ENCODE data around the gene ZNF473.
"Not testable (repeated sequence)": the region's sequence is repeated elsewhere in the genome, so short reads cannot be mapped to it uniquely, and the experiment has no call there.

The ZNF473 gene

GRCh38 chr19:50047671-50048070, 21.9 kb downstream of the ZNF473 start:
- no peak for DNase-seq (ENCODE audit: low read depth in 1 of 2, low spot score in 1 of 2)

- peak; percentile 62 to 76 for DNase-seq (ENCODE audit: low read depth in 1 of 2, low spot score in 1 of 2)
Measured at GRCh38 chr19:50050406-50051227, 24.8 kb downstream of the ZNF473 start.

DNA sequence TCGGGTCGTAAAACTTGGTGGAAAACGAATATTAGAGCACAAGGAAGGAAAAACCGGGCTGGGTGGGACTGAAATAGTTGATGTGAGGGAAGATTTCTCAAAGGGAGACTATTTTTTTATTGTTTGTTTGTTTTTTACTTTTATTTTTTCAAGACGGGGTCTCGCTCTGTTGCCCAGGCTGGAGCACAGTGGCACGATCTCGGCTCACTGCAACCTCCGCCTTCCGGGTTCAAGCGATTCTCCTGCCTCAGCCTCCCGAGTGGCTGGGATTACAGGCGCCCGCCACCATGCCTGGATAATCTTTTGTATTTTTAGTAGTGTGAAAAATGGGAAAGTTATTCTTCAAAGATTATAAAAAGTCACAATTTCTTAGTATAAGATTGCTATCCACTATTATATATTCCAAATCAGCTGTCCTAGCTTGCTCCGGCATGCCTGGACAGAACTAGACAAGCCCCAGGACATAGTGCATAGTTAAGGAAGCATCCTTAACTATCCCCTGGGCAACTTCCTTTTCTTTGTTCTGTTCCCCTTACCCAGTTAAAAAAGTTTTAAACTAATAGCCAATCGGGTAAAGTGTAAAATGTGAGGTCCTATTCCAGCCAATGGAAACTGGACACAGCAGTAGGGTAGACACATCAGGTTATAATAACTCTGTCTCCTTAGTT, 25.6 kb downstream of the ZNF473 start:
- DNase-seq (ENCODE audit: low read depth in 1 of 2, low spot score in 1 of 2) = not testable (repeated sequence)

DNA sequence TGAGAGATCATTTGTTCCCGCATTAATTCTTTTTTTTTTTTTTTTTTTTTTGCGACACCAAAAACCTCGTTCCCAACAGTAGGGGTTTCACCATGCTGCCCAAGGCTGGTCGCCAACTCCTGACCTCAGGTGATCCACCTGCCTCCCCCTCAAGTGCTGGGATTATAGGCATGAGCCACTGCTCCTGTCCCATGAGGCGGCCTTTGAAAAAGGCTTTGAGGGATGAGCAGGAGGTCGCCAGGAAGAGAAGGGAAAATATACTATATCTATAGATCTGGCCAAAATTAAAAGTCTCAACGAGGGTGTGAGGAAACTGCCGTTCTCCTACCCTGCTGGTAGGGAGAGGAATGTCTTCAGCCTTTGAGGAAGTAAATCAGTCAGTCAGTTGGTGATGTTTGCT, 26.2 kb downstream of the ZNF473 start:
- no peak for DNase-seq (ENCODE audit: low read depth in 1 of 2, low spot score in 1 of 2)

GRCh38 chr19:50053119-50053518, 27.3 kb downstream of the ZNF473 start:
- no peak for DNase-seq (ENCODE audit: low read depth in 1 of 2, low spot score in 1 of 2)

DNA sequence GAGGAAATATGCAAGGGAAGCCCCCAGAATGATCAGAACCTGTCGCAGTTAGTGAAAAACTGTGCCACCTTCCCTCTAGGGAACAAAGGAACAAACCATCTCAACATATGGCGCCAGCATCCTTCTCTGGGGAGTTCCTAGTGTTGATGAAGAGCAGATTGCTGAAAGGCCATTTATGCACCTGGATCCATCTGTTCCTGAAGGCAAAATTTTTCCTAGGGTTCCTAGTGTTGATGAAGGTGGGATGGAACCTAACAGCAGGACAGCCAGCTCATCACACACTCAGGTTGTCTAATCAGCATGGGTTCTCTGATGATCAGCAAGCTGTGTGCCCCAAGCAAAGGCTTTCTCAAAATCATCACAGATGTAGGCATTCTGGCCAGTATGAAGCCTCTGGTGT, 32.6 kb downstream of the ZNF473 start:
- DNase-seq (ENCODE audit: low read depth in 1 of 2, low spot score in 1 of 2) = no peak

DNA sequence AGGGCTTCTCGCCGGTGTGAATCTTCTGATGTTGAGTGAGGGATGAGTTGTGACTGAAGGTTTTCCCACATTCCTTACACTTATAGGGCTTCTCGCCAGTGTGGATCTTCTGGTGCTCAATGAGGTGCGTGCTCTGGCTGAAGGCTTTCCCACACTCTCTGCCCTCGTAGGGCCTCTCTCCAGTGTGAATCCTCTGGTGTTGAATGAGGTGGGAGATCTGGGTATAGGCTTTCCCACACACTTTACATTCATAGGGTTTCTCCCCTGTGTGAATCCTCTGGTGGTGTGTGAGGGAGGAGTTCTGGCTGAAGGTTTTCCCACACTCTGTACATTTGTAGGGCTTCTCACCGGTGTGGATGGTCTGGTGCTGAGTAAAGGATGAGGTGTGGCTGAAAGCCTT, 33.2 kb downstream of the ZNF473 start:
- no peak for DNase-seq (ENCODE audit: low read depth in 1 of 2, low spot score in 1 of 2)

DNA sequence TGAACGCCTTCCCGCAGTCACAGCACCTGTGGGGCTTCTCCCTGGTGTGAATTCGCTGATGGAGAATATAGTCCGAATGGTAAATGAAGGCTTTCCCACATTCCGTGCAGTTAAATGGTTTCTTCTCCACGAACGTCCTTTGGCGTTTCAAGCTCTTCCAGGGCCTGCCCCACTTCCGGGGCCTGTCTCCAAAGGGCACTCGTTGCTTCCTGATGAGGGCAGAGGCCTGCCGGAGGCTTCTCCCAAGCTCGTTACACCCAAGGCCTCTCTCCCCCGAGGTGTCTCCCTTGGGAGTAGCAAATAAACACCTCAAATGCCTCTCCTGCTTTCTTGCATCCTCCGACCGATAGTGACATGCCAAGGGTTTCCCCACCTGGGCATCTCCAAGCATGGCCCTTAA, 34.3 kb downstream of the ZNF473 start:
- no peak for DNase-seq (ENCODE audit: low read depth in 1 of 2, low spot score in 1 of 2)

- no peak for DNase-seq (ENCODE audit: low read depth in 1 of 2, low spot score in 1 of 2)
Measured at GRCh38 chr19:50061650-50062049, 35.8 kb downstream of the ZNF473 start.

GRCh38 chr19:50065938-50066337, 40.1 kb downstream of the ZNF473 start:
- DNase-seq (ENCODE audit: low read depth in 1 of 2, low spot score in 1 of 2) = no peak

DNA sequence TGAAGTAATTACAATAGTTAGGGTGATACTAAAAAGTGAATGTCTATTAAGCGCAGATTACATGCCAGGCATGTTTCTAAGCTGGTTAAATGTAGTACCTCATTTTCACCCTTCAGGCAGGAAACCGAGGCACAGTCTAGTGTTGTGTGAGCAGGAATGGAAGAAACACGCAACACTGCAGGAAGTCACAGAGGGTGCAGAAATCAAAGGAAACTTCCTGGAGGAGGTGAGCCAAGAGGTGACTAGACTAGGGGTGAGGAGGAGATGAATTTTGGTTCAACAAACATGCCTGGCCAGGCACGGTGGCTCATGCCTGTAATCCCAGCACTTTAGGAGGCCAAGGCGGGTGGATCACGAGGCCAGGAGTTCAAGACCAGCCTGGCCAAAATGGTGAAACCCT, 41.8 kb downstream of the ZNF473 start:
- no peak for DNase-seq (ENCODE audit: low read depth in 1 of 2, low spot score in 1 of 2)

DNA sequence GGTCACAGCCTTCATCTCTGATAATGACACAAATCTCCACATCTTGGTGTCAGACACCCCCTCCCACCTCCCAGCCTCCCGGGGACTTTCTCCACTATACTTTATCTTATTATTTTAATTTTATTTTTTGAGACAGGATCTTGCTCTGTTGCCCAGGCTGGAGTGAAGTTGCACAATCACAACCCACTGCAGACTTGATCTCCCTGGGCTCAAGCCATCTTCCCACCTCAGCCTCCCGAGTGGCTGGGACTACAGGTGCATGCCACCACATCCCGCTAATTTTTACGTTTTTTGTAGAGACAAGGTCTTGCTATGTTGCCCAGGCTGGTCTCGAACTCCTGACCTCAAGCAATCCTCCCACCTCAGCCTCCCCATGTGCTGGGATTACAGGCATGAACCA, 42.6 kb downstream of the ZNF473 start:
- DNase-seq (ENCODE audit: low read depth in 1 of 2, low spot score in 1 of 2) = not testable (repeated sequence)

GRCh38 chr19:50075076-50075475, 49.3 kb downstream of the ZNF473 start:
- not testable (repeated sequence) for DNase-seq (ENCODE audit: low read depth in 1 of 2, low spot score in 1 of 2)

DNA sequence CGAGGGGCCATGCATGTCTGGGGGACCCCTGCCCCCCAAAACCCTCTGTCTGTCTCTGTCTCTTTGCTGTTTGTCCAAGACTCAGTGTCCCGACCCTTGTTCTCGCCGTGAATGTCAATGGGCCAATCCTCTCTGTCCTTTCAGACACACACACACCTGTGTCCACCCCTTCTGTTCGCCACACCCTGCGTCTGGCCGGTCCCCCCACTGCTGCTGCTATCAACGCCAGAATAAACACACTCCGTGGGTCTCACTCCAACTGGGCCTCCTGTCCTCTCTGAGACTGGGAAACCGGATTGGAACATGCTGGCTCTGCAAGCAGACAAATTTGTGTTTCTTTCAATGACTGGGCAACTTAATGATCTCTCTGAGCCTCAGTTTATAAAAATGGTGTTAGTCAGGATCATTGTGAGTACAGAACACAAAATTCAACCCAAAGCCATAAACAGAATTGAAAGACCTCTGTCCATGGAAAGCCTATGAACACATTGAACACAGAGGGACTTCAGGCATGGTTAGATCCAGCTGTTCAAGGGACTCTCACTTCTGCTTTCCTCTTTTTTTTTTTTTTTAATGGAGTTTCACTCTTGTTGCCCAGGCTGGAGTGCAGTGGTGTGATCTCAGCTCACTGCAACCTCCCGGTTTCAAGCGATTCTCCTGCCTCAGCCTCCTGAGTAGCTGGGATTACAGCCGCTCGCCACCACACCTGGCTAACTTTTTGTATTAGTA, 50.0 kb downstream of the ZNF473 start:
- not testable (repeated sequence) for DNase-seq (ENCODE audit: low read depth in 1 of 2, low spot score in 1 of 2)

DNA sequence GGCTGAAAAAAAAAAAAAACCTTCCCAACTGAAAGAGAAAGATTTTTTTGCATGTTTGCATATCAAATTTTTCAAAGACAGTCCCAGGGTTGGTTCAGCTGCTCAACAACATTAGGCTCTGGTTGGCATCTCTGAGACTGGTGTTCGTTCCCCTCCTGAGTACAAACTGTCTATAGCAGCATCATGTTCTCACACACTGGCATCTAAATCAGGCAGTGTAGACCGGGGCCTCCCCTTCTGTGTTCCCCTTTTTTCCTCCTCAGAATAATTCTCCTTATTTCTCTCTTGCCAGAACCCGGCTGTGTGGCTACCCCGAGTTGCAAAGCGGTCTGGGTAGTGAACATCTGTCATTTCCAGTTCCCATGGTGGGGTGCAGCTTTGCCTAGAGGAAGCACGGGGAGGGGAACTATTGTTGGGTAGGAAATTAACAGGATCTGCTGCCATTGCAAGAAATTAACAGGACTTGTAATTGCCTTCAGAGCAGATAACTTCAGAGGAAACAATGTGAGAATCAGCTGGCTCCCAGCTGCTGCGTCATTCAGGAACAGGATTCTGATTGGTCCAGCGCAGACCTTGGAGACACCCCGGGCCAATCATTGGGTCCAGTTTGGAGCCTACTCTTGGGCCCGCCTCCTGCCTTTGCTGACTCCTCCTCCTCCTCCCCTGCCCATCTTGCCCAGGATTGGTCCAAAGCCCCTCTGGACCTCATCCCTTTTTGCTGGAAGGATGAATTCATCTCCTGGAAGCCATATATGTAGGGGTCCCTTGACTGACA, 51.0 kb downstream of the ZNF473 start:
- DNase-seq (ENCODE audit: low read depth in 1 of 2, low spot score in 1 of 2) = not testable (repeated sequence)

GRCh38 chr19:50079014-50079413, 53.2 kb downstream of the ZNF473 start:
- DNase-seq (ENCODE audit: low read depth in 1 of 2, low spot score in 1 of 2) = not testable (repeated sequence)

GRCh38 chr19:50084440-50084839, 58.6 kb downstream of the ZNF473 start:
- not testable (repeated sequence) for DNase-seq (ENCODE audit: low read depth in 1 of 2, low spot score in 1 of 2)

- not testable (repeated sequence) for DNase-seq (ENCODE audit: low read depth in 1 of 2, low spot score in 1 of 2)
Measured at GRCh38 chr19:50087153-50087552, 61.3 kb downstream of the ZNF473 start.

DNA sequence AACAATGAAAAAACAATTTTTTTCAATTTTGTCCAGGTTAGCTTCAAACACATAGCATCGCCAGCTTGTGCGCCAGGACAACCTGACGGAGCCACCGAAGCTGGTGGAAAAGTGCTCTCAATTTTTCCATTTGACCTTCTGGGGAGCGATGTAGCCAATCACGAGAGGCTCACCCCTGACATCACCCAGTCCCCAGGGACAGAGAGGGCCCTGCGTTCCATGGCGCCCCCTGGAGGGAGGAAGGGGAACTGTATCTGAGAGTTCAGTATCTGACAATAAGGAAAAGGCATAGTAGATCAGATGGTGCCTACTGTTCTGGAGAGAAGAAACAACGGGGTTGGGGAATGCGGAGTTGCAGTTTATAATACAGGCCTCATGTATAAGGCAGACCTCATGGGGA, 64.9 kb downstream of the ZNF473 start:
- DNase-seq (ENCODE audit: low read depth in 1 of 2, low spot score in 1 of 2) = peak in 1 of 2 donors; percentile 10

- DNase-seq (ENCODE audit: low read depth in 1 of 2, low spot score in 1 of 2) = not testable (repeated sequence)
Measured at GRCh38 chr19:50091786-50092185, 66.0 kb downstream of the ZNF473 start.

DNA sequence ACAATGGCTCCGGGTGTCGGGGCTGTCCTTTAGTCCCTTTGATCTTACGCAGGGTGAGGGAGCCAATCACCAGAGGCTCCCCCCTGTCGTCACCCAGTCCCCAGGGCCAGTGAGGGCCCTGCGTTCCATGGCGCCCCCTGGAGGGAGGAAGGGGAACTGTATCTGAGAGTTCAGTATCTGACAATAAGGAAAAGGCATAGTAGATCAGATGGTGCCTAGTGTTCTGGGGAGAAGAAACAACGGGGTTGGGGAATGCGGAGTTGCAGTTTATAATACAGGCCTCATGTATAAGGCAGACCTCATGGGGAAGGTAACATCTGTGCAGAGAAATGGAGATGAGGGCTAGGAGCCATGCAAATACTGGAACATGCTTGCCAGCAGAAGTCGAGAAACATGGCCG, 66.8 kb downstream of the ZNF473 start:
- DNase-seq (ENCODE audit: low read depth in 1 of 2, low spot score in 1 of 2) = not testable (repeated sequence)

Measured in stimulated activated CD4-positive, alpha-beta T cell treated with anti-CD3 and anti-CD28 coated beads, Interleukin-15, amount 100 ng/mL, for 1 hour (primary cell).